Caki2 (cell line): Measurements from ENCODE around the gene SLC5A4. TPM values are rescaled to one million over a fixed set of nuclear protein-coding genes. Genes with fewer than 3 reads are reported as not detected.
A peak's percentile ranks its signal among the peaks of the same experiment; 100 is the strongest.

ENCODE experiments used
- DNase-seq: peaks from one replicate; pipeline ENCODE4 v3.0.0-alpha.2; 2015; ENCODE audit warnings: low read depth
- in situ Hi-C: cut with HindIII; loops from 2 replicates; pipeline ENCODE4 v1.10.0; 2016; ENCODE audit warnings: low sequenced_read_pairs, low pct_unique_long_range_greater_than_20kb, mixed read lengths
- total RNA-seq: library from RNA; depleted of rRNA; stranded (reverse); fragments of >200 nt; shearing (Covaris generic); gene quantifications from 2 replicates; pipeline ENCODE4 v1.2.3, GENCODE V29; 2014; ENCODE audit warnings: low replicate concordance

Gene SLC5A4
- total RNA-seq, 1 experiment from 2014 or later: 0.10 TPM

DNA sequence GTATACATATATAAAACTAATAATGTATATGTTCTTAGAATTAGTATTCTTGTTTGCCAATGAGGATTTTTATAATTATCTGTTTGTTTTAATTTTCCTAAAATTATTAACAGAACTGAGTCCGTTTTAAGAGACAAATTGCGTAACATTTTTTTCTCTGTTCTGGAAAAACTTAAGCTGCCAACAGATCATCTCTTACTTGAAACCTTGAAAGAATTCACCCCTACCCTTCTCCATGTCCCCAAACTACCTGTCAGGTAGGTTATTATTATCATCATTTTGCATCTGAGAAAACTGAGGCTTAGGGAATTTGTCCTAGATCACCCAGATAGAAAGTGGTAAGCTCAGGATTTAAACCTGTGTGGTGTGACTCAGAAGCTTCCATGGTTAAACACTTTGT lies 14.7 kb downstream of the SLC5A4 start:
- in situ Hi-C loops: no loop called here

GRCh38 chr22:32237906-32238305 lies 17.2 kb downstream of the SLC5A4 start:
- DNase-seq: no peak
- in situ Hi-C loops: no loop called here

More for the DNA sequence above, 14.7 kb downstream of the SLC5A4 start:
- no peak for DNase-seq

GRCh38 chr22:32236970-32237369 lies 18.2 kb downstream of the SLC5A4 start:
- in situ Hi-C loops: no loop called here
- DNase-seq: no peak

GRCh38 chr22:32233091-32233490 lies 22.1 kb downstream of the SLC5A4 start:
- in situ Hi-C loops: no loop called here
- DNase-seq: no peak

DNA sequence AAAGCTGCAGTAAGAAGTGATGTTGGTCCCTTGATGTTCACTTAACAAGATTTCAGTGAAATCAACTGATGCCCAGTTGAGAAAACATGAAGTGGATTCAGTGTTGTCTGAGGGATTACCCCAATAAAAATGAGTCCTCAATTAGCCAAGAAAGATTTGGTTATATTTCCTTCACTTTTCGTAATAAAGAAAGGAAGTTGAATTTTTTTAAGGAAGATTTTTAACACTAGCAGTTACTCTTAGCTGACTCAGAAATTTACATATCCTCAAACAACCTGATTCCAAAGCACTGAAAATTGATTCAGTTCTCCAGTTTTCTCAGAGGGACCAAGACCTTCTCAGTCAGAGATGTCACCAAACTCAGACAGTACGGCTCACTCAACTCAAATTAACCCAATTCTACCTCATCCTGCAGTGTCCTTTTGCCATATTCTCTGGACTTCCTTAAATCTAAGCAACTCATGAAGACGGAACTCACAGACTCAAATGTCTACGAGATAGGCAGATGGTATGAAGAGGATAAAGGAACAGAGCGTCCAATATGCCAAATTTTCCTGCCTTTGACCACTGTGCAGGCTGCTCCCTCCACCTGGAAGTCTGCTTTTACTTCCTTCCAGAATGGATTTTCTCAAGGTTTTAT lies 22.8 kb downstream of the SLC5A4 start:
- DNase-seq: no peak
- in situ Hi-C loops: no loop called here

DNA sequence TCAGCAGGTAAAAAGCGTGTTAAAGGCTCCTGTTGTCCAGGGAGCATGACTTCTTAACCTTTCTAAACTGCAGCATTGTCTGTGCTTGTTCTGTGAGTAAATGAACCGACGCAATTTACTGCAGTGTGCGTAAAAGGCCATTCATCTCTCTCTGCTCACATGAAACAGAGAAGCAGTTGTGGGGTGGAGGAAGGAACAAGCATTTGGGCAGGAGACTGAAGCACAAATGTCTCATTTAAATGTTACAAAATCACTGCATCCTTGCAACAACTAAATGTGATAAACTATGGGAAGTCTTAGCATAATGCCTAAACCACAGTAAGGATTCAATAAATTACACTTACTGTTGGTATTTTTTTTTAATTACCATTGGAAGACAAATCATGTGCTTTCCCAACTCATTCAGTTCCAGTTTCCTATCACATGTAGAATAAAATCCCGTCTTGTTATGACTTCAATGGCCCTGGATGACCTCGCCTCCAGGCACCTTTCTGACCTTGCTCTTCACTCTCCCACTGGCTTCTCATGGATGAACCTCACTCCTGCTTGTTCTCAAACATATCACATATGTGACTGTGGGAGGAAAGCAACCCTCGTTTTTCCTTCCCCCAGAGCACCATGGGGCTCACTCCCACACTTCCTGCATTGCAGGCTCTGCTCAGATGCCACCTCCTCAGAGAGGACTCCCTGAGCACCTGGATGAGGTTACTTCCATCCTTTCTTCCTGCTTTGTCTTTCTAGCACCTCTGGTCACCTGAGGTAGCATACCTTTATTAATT lies 28.6 kb downstream of the SLC5A4 start:
- no peak for DNase-seq
- in situ Hi-C loops: no loop called here

DNA sequence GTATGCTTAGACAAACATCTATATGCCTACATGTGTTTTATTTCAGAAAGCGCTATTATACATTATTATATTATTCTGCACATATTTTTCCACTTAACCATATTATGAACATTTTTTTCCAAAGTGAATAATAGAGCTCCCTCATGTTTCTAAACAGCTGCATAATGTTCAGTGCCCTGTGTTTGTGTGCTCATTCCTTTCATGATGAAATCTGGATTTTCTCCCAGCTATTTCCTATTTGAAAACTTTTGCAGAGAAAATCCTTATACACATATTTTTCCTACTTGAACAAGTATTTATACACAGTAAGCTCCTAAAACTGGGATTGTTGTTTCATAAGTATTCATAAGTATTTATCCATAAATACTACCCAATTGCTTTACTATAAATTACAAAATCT lies 32.2 kb downstream of the SLC5A4 start:
- in situ Hi-C loops: no loop called here
- no peak for DNase-seq

DNA sequence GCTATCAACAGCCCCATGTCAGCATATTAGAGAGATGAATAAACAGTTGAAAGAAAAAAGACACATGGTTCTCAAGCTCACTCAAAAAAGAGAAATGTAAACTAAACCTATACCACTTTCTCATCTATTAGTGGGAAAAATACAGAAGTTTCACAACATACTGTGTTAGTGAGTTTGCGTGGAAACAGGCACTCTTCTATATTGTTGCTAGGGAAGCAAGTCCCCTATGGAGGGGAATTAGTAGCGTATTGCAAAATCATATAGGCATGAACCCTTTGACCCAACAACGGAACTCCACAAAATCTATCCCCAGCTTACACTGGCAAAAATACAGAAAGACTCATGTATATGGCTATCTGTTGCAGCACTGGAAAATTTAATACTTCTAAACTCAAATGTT lies 36.1 kb downstream of the SLC5A4 start:
- no peak for DNase-seq
- in situ Hi-C loops: no loop called here

- in situ Hi-C loops: no loop called here
- no peak for DNase-seq
Observed at GRCh38 chr22:32218470-32218869, 36.7 kb downstream of the SLC5A4 start.

GRCh38 chr22:32217465-32217864 lies 37.7 kb downstream of the SLC5A4 start:
- in situ Hi-C loops: no loop called here
- DNase-seq: no peak

DNA sequence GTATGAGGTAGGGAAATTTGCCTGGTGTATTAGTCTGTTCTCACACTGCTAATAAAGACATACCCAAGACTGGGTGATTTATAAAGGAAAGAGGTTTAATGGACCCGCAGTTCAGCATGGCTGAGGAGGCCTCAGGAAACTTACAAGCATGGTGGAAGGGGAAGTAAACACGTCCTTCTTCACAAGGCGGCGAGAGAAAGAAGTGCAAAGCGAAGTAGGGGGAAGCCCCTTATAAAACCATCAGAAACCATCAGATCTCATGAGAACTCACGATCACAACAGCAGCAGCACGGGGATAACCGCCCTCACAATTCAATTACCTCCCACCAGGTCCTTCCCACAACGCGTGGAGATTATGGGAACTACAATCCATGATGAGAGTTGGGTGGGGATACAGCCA lies 38.2 kb downstream of the SLC5A4 start:
- DNase-seq: no peak
- in situ Hi-C loops: no loop called here

GRCh38 chr22:32211011-32211410 lies 44.1 kb downstream of the SLC5A4 start:
- in situ Hi-C loops: no loop called here
- no peak for DNase-seq

DNA sequence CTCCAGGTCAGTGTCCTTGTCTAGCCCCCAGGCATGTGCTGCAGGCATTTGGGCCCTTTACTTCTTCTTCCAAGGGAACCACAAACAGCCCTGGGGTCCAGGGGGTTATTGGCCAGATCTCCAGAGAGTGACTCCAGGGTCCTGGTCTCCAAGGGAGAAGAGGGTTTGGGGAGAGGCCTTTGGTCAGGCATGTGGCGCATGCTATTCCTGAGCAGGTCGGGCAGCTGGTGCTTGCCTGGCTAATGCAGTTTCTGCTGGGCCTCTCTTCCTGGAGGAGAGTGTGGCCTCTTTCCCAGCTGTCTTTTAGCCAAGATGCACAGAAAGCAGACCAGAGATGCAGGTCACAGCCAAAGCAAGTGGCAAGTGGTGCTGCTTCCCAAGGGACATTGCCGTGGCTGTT lies 46.5 kb downstream of the SLC5A4 start:
- no peak for DNase-seq
- in situ Hi-C loops: no loop called here

GRCh38 chr22:32207971-32208480 lies 47.1 kb downstream of the SLC5A4 start:
- in situ Hi-C loops: no loop called here

GRCh38 chr22:32206774-32207758 lies 48.1 kb downstream of the SLC5A4 start:
- peak; percentile 55 for DNase-seq

More at GRCh38 chr22:32207971-32208480, 47.1 kb downstream of the SLC5A4 start:
- DNase-seq: no peak

GRCh38 chr22:32205974-32206773 lies 49.0 kb downstream of the SLC5A4 start:
- DNase-seq: no peak
- in situ Hi-C loops: no loop called here

More at GRCh38 chr22:32206774-32207758, 48.1 kb downstream of the SLC5A4 start:
- in situ Hi-C loops: no loop called here

GRCh38 chr22:32204856-32205722 lies 50.1 kb downstream of the SLC5A4 start, which contains the start of gene RFPL2:
RFPL2 (minus strand) TSS chr22:32205073; CDS start chr22:32202451, 2,622 bp downstream.
- DNase-seq: peak; percentile 93
- in situ Hi-C loops: no loop called here
